Islet of Langerhans (tissue), 1 donor: ENCODE data around the gene NDST4.

Experiments used
- FAIRE-seq: peaks from one replicate; lab custom pipeline; 2011; peaks lifted over from hg19 to GRCh38; lab: Jason Lieb, UNC

Gene NDST4

GRCh38 chr4:114900934-114901333, 212.5 kb downstream of the NDST4 start:
- no peak for FAIRE-seq

- no peak for FAIRE-seq
These were observed 222.6 kb downstream of the NDST4 start for GRCh38 chr4:114890773-114891172.

GRCh38 chr4:114886761-114887160, 226.7 kb downstream of the NDST4 start:
- FAIRE-seq, result no peak

- no peak for FAIRE-seq
These were observed 229.8 kb downstream of the NDST4 start for GRCh38 chr4:114883641-114884040.

- no peak for FAIRE-seq
These were observed 233.3 kb downstream of the NDST4 start for GRCh38 chr4:114879916-114880669.

GRCh38 chr4:114875630-114876029, 237.8 kb downstream of the NDST4 start:
- no peak for FAIRE-seq

- FAIRE-seq, result no peak
These were observed 239.1 kb downstream of the NDST4 start for GRCh38 chr4:114874321-114874720.

- no peak for FAIRE-seq
These were observed 242.4 kb downstream of the NDST4 start for GRCh38 chr4:114870987-114871386.

- no peak for FAIRE-seq
These were observed 246.3 kb downstream of the NDST4 start for GRCh38 chr4:114866901-114867670.

GRCh38 chr4:114864060-114864459, 249.4 kb downstream of the NDST4 start:
- FAIRE-seq, result no peak

GRCh38 chr4:114860786-114861185, 252.6 kb downstream of the NDST4 start:
- FAIRE-seq, result no peak

- no peak for FAIRE-seq
These were observed 255.6 kb downstream of the NDST4 start for GRCh38 chr4:114857831-114858230.

- FAIRE-seq, result no peak
These were observed 273.4 kb downstream of the NDST4 start for GRCh38 chr4:114839986-114840385.

- FAIRE-seq, result no peak
These were observed 282.8 kb downstream of the NDST4 start for GRCh38 chr4:114830628-114831027.

- FAIRE-seq, result no peak
These were observed 285.8 kb downstream of the NDST4 start for GRCh38 chr4:114827651-114828050.

GRCh38 chr4:114815760-114816159, 297.7 kb downstream of the NDST4 start:
- FAIRE-seq, result no peak

GRCh38 chr4:114813961-114814360, 299.5 kb downstream of the NDST4 start:
- FAIRE-seq, result no peak

- no peak for FAIRE-seq
These were observed 301.7 kb downstream of the NDST4 start for GRCh38 chr4:114811564-114812301.

GRCh38 chr4:114807759-114808404, 305.5 kb downstream of the NDST4 start:
- no peak for FAIRE-seq

- FAIRE-seq, result no peak
These were observed 306.1 kb downstream of the NDST4 start for GRCh38 chr4:114807357-114807756.

GRCh38 chr4:114791976-114792375, 321.4 kb downstream of the NDST4 start:
- FAIRE-seq, result no peak

GRCh38 chr4:114785570-114785969, 327.9 kb downstream of the NDST4 start:
- FAIRE-seq, result no peak

GRCh38 chr4:114783215-114783595, 330.2 kb downstream of the NDST4 start:
- FAIRE-seq, result no peak
